ENCODE data around the gene RGMB.

RGMB gene

DNA sequence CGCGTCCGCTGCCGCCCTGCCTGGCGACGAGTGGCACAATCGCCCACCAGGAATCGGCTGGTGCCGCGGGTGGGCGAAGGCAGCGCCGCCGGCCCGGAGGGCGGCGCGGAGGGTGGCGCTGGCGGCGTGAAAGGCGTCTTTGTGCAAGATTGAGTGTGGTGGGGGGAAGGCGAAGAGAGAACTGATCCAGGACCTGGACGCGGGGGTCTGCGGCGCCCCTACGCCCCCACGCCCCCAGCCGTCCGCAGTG is 4.6 kb upstream of the RGMB start:
- Histone ChIP-seq H3K9ac (ENCODE audit: low read length) (no peak overlapping the region), H3K27me3 (ENCODE audit: insufficient read depth, low read length) (no peaks in the 10 kb centered on the region), H3K9me2 (ENCODE audit: low read depth, low read length) (no peaks in the 10 kb centered on the region), H3K79me2 (ENCODE audit: insufficient read depth, low read length) (no peaks in the 10 kb centered on the region), H3K4me2 (ENCODE audit: low read length) (peak overlapping the region; percentile 40), H3K4me1 (ENCODE audit: insufficient read depth, low read length, severe bottlenecking) (peaks cover 37% of the 10 kb centered on the region), H3F3A (ENCODE audit: insufficient read depth, low read length) (no peaks in the 10 kb centered on the region), H3K9me3 (ENCODE audit: low read length) (no peaks in the 10 kb centered on the region), H3K27ac (ENCODE audit: low read depth, low read length, poor library complexity, severe bottlenecking) (no peak overlapping the region), H3K36me3 (ENCODE audit: insufficient read depth, low read length) (no peaks in the 10 kb centered on the region), H4K20me1 (ENCODE audit: insufficient read depth, low read length) (no peaks in the 10 kb centered on the region), H3K4me3 (ENCODE audit: low read depth, low read length, poor library complexity, severe bottlenecking) (peak overlapping the region; percentile 31), H2AFZ (ENCODE audit: low read length) (no peak overlapping the region)
- no peak for TF ChIP-seq EZH2 (IDR thresholded peaks at IDR 0.05; ENCODE audit: borderline replicate concordance, low read length)
- TF ChIP-seq, protein P1, sequence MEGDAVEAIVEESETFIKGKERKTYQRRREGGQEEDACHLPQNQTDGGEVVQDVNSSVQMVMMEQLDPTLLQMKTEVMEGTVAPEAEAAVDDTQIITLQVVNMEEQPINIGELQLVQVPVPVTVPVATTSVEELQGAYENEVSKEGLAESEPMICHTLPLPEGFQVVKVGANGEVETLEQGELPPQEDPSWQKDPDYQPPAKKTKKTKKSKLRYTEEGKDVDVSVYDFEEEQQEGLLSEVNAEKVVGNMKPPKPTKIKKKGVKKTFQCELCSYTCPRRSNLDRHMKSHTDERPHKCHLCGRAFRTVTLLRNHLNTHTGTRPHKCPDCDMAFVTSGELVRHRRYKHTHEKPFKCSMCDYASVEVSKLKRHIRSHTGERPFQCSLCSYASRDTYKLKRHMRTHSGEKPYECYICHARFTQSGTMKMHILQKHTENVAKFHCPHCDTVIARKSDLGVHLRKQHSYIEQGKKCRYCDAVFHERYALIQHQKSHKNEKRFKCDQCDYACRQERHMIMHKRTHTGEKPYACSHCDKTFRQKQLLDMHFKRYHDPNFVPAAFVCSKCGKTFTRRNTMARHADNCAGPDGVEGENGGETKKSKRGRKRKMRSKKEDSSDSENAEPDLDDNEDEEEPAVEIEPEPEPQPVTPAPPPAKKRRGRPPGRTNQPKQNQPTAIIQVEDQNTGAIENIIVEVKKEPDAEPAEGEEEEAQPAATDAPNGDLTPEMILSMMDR (IDR thresholded peaks at IDR 0.05; ENCODE audit: low read length): no peak; the same call in 1 of the 2 replicates

DNA sequence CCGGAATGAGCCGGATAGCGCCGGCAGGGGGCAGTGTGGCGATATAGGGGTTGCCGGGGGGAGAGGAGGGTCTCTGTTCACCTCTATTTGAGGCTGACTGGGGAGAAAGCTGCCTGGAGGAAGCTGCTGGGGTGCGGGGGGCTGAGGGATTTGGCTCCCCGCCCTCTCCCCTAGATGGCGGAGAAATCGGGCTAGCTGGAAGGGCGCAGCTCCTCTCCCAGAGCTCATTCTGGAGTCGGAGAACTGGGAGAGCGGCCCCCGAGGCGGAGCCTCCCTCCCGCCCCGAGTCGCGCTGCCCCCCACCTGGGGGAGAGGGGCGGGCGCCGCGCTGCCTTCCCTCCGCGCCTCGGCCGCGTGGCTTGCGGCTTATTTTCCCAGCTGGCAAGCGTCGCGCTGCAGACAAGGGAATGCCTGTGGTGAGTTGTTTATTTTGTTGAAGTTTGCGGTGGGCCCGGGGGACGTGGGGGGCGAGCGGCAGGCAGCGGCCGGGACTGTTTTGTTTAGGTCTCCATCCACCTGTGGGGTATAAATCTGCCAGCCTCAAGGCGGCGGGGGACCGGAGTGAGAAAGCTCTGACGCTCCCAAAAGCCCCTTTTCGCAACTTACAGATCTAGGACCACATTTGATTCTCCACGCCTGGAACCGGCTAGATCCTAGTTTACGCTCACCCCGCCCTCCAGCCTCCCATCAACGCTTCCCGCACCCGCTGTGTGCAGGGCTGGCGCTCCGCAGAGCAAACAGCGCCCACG is 4.1 kb upstream of the RGMB start:
- Histone ChIP-seq H3K4me1 (ENCODE audit: insufficient read depth, low read length, severe bottlenecking) (peaks cover 37% of the 10 kb centered on the region), H3K4me2 (ENCODE audit: low read length) (peak overlapping the region; percentile 40), H3K79me2 (ENCODE audit: insufficient read depth, low read length) (no peaks in the 10 kb centered on the region), H3K9ac (ENCODE audit: low read length) (no peak overlapping the region), H3K36me3 (ENCODE audit: insufficient read depth, low read length) (no peaks in the 10 kb centered on the region), H3K9me3 (ENCODE audit: low read length) (no peaks in the 10 kb centered on the region), H3F3A (ENCODE audit: insufficient read depth, low read length) (no peaks in the 10 kb centered on the region), H4K20me1 (ENCODE audit: insufficient read depth, low read length) (no peaks in the 10 kb centered on the region), H3K4me3 (ENCODE audit: low read depth, low read length, poor library complexity, severe bottlenecking) (peak overlapping the region; percentile 31), H3K9me2 (ENCODE audit: low read depth, low read length) (no peaks in the 10 kb centered on the region), H2AFZ (ENCODE audit: low read length) (no peak overlapping the region), H3K27me3 (ENCODE audit: insufficient read depth, low read length) (no peaks in the 10 kb centered on the region), H3K27ac (ENCODE audit: low read depth, low read length, poor library complexity, severe bottlenecking) (no peak overlapping the region)
- TF ChIP-seq EZH2 (IDR thresholded peaks at IDR 0.05; ENCODE audit: borderline replicate concordance, low read length): no peak
- TF ChIP-seq, protein P1 (IDR thresholded peaks at IDR 0.05; ENCODE audit: low read length): 0 out of 2 replicates have a peak, but pooled peaks have one; percentile 39

DNA sequence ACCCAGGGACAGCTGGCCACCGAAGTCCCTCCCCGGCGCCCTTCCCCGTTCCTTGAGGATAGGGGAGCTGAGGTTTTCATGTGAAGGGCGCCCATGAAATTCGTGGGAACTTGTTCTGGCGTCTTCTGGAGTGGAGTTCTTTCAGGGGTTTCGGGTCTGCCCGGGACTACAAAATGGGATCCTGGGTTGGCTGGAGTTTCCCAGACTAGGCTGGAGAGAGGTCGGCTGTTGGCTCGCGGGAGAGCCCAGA is 3.6 kb upstream of the RGMB start:
- H3F3A ChIP-seq (ENCODE audit: insufficient read depth, low read length): no peaks in the 10 kb centered on the region
- no peak overlapping the region for H3K27ac ChIP-seq (ENCODE audit: low read depth, low read length, poor library complexity, severe bottlenecking)
- peaks cover 37% of the 10 kb centered on the region for H3K4me1 ChIP-seq (ENCODE audit: insufficient read depth, low read length, severe bottlenecking)
- H3K4me2 ChIP-seq (ENCODE audit: low read length): peak overlapping the region; percentile 40; the same call in 1 of the 2 replicates
- H3K27me3 ChIP-seq (ENCODE audit: insufficient read depth, low read length): no peaks in the 10 kb centered on the region
- no peaks in the 10 kb centered on the region for H3K36me3 ChIP-seq (ENCODE audit: insufficient read depth, low read length)
- H3K9me2 ChIP-seq (ENCODE audit: low read depth, low read length): no peaks in the 10 kb centered on the region
- no peaks in the 10 kb centered on the region for H4K20me1 ChIP-seq (ENCODE audit: insufficient read depth, low read length)
- H3K9me3 ChIP-seq (ENCODE audit: low read length): no peaks in the 10 kb centered on the region
- H3K9ac ChIP-seq (ENCODE audit: low read length): no peak overlapping the region
- no peak overlapping the region for H3K4me3 ChIP-seq (ENCODE audit: low read depth, low read length, poor library complexity, severe bottlenecking)
- TF ChIP-seq EZH2 (IDR thresholded peaks at IDR 0.05; ENCODE audit: borderline replicate concordance, low read length): no peak
- TF ChIP-seq, protein P1 (IDR thresholded peaks at IDR 0.05; ENCODE audit: low read length): no peak
- H3K79me2 ChIP-seq (ENCODE audit: insufficient read depth, low read length): no peaks in the 10 kb centered on the region
- H2AFZ ChIP-seq (ENCODE audit: low read length): no peak overlapping the region
